Measurements from ENCODE around the gene TBRG4.

GRCh38 chr7:45068236-45069023 is 43.1 kb downstream of the TBRG4 start:
- TF ChIP-seq, protein P1, sequence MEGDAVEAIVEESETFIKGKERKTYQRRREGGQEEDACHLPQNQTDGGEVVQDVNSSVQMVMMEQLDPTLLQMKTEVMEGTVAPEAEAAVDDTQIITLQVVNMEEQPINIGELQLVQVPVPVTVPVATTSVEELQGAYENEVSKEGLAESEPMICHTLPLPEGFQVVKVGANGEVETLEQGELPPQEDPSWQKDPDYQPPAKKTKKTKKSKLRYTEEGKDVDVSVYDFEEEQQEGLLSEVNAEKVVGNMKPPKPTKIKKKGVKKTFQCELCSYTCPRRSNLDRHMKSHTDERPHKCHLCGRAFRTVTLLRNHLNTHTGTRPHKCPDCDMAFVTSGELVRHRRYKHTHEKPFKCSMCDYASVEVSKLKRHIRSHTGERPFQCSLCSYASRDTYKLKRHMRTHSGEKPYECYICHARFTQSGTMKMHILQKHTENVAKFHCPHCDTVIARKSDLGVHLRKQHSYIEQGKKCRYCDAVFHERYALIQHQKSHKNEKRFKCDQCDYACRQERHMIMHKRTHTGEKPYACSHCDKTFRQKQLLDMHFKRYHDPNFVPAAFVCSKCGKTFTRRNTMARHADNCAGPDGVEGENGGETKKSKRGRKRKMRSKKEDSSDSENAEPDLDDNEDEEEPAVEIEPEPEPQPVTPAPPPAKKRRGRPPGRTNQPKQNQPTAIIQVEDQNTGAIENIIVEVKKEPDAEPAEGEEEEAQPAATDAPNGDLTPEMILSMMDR (tag by site-specific recombination; IDR thresholded peaks at IDR 0.05), result no peak
- TF ChIP-seq, protein P2, sequence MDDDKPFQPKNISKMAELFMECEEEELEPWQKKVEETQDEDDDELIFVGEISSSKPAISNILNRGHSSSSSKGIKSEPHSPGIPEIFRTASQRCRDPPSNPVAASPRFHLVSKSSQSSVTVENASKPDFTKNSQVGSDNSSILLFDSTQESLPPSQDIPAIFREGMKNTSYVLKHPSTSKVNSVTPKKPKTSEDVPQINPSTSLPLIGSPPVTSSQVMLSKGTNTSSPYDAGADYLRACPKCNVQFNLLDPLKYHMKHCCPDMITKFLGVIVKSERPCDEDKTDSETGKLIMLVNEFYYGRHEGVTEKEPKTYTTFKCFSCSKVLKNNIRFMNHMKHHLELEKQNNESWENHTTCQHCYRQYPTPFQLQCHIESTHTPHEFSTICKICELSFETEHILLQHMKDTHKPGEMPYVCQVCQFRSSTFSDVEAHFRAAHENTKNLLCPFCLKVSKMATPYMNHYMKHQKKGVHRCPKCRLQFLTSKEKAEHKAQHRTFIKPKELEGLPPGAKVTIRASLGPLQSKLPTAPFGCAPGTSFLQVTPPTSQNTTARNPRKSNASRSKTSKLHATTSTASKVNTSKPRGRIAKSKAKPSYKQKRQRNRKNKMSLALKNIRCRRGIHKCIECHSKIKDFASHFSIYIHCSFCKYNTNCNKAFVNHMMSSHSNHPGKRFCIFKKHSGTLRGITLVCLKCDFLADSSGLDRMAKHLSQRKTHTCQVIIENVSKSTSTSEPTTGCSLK (tag by site-specific recombination; IDR thresholded peaks at IDR 0.05), result no peak
- TF ChIP-seq ZNF48 (tag by site-specific recombination; IDR thresholded peaks at IDR 0.05) (no peak), ZNF24 (tag by site-specific recombination; IDR thresholded peaks at IDR 0.05) (no peak), REST (tag by site-specific recombination; IDR thresholded peaks at IDR 0.05) (no peak)

Data from HEK293 (cell line).